ENCODE measurements around the gene TYRP1. TPM values are rescaled to one million over a fixed set of nuclear protein-coding genes. Genes with fewer than 3 reads are reported as not detected.

The TYRP1 gene
- total RNA-seq, result not detected

- no peak within 1 kb of the TSS for H3K4me3 ChIP-seq
- H3K9me3 ChIP-seq, result no peaks in the 10 kb centered on the region
- no peaks in the 10 kb centered on the region for H3K4me1 ChIP-seq
- no peak for DNase-seq
- no peak for ATAC-seq
- H3K27me3 ChIP-seq, result no peaks in the 10 kb centered on the region
- 69% methylated on average over 3 of the region's 3 CpGs for WGBS, 2 donors
- H3K27ac ChIP-seq, result no peak within 1 kb of the TSS
- intact Hi-C loops (cut with DNase I), result no loop called here
- TF ChIP-seq CTCF (IDR thresholded peaks at IDR 0.05) (no peak), POLR2A (IDR thresholded peaks at IDR 0.05) (no peak)
- H3K36me3 ChIP-seq (replicated peaks in 1 of 2; ENCODE audit: insufficient read depth in 1 of 2, low read depth in 2 of 2), result no peaks in the 10 kb centered on the region
These were observed at the start of gene TYRP1 for GRCh38 chr9:12693141-12693540. Gene TYRP1 (plus strand): TSS chr9:12693385. CDS start chr9:12693997, 612 bp downstream.

DNA sequence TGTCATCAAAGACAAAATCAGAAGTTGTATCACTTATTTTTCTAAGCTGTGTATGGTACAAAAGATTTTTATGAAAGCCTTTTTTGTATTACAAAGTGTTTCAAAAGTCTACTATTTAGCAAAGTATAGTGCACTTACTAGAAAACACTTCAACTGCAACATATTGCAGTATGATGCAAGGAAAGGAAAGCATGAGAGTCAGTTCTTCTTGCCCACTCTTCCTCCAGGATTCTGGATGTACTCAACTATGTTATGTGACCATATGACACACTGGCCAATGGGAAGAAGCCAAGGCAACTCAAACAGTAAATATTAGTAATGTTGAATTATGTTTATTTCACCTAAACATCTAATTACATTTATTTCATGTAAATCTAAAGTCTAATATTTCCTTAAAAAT, 49.5 kb upstream of the TYRP1 start:
- intact Hi-C loops (cut with DNase I), result no loop called here
- H3K27me3 ChIP-seq, result no peaks in the 10 kb centered on the region
- no peaks in the 10 kb centered on the region for H3K36me3 ChIP-seq (replicated peaks in 1 of 2; ENCODE audit: insufficient read depth in 1 of 2, low read depth in 2 of 2)
- TF ChIP-seq POLR2A (IDR thresholded peaks at IDR 0.05) (no peak), CTCF (IDR thresholded peaks at IDR 0.05) (no peak)
- DNase-seq, result no peak
- no peak for ATAC-seq
- H3K9me3 ChIP-seq, result no peaks in the 10 kb centered on the region
- H3K4me1 ChIP-seq, result no peaks in the 10 kb centered on the region
- no peak overlapping the region for H3K4me3 ChIP-seq
- no peak overlapping the region for H3K27ac ChIP-seq

GRCh38 chr9:12648925-12649324, 44.3 kb upstream of the TYRP1 start:
- intact Hi-C loops (cut with DNase I), result no loop called here
- Histone ChIP-seq H3K4me3 (no peak overlapping the region), H3K27ac (no peak overlapping the region), H3K36me3 (replicated peaks in 1 of 2; ENCODE audit: insufficient read depth in 1 of 2, low read depth in 2 of 2) (no peaks in the 10 kb centered on the region), H3K9me3 (no peaks in the 10 kb centered on the region), H3K27me3 (no peaks in the 10 kb centered on the region), H3K4me1 (no peaks in the 10 kb centered on the region)
- no peak for DNase-seq
- 62 to 75% methylated on average over 1 of the region's 1 CpG for WGBS, 2 donors
- TF ChIP-seq POLR2A (IDR thresholded peaks at IDR 0.05) (no peak), CTCF (IDR thresholded peaks at IDR 0.05) (no peak)
- ATAC-seq, result no peak

- Histone ChIP-seq H3K9me3 (no peaks in the 10 kb centered on the region), H3K27me3 (no peaks in the 10 kb centered on the region), H3K27ac (no peak overlapping the region), H3K4me3 (no peak overlapping the region), H3K4me1 (no peaks in the 10 kb centered on the region), H3K36me3 (replicated peaks in 1 of 2; ENCODE audit: insufficient read depth in 1 of 2, low read depth in 2 of 2) (no peaks in the 10 kb centered on the region)
- TF ChIP-seq CTCF (IDR thresholded peaks at IDR 0.05) (no peak), POLR2A (IDR thresholded peaks at IDR 0.05) (no peak)
- intact Hi-C loops (cut with DNase I), result no loop called here
- DNase-seq (no peak), ATAC-seq (no peak)
These were observed 42.1 kb upstream of the TYRP1 start for GRCh38 chr9:12651125-12651524.

DNA sequence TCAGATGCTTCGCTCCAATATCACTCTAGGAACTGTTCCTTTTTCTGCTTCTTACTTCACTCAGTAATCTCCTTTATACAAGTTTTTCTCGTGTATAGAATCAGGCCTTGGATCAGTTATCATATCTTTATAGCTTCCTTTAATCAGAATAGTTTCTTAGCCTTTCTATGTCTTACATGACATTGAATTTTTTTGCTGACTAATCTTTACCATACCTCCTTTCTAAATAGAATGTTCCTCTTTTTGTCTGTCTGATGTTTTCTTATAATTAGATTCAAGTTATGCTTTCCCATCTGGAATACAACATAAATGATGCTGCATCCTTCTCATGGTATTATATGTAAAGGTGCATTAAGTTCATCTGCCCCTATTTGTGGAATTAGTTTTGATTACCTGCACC, 40.2 kb upstream of the TYRP1 start:
- H3K4me3 ChIP-seq, result no peak overlapping the region
- DNase-seq (no peak), ATAC-seq (no peak)
- no peaks in the 10 kb centered on the region for H3K27me3 ChIP-seq
- WGBS, 2 donors, result 18 to 19% methylated on average over 2 of the region's 2 CpGs
- H3K27ac ChIP-seq, result no peak overlapping the region
- no peaks in the 10 kb centered on the region for H3K4me1 ChIP-seq
- H3K36me3 ChIP-seq (replicated peaks in 1 of 2; ENCODE audit: insufficient read depth in 1 of 2, low read depth in 2 of 2), result no peaks in the 10 kb centered on the region
- intact Hi-C loops (cut with DNase I), result no loop called here
- TF ChIP-seq CTCF (IDR thresholded peaks at IDR 0.05) (no peak), POLR2A (IDR thresholded peaks at IDR 0.05) (no peak)
- H3K9me3 ChIP-seq, result no peaks in the 10 kb centered on the region

Measured in body of pancreas (tissue), 4 donors.